ENCODE data around the gene SLC4A3.

GRCh38 chr2:219605607-219605954 is 21.8 kb upstream of the SLC4A3 start:
- TF ChIP-seq POLR2A (IDR thresholded peaks at IDR 0.05) (no peak), CTCF (IDR thresholded peaks at IDR 0.05) (no peak)

Data from right lobe of liver (tissue), 4 donors.